Left hindlimb (tissue), 1 donor: ENCODE data around the gene ODF4.

Source experiments
- DNase-seq: peaks from one replicate; pipeline ENCODE4 v3.0.0-alpha.2; 2018

ODF4 gene

DNA sequence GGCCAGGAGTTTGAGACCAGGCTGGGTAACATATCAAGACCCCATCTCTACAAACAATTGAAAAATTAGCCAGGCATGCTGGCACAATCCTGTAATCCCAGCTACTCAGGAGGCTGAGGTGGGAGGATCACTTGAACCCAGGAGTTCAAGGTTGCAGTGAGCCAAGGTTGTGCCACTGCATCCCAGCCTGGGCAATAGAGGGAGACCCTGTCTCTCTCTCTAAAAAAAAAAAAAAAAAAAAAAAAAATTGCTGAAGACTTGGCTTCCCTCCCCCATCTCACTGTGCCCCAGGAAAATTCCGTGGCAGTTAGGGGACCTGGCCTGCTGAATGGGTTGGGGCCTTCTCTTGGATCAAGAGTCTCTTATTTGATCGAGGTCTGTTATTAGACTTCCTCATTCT, at the start of gene ODF4:
TSS of gene ODF4 (plus strand) at position 301 of the 400 bp plus-strand sequence. CDS start 212 bp downstream, outside the sequence.
- no peak for DNase-seq

GRCh38 chr17:8290043-8290442, 49.6 kb upstream of the ODF4 start:
- no peak for DNase-seq

DNA sequence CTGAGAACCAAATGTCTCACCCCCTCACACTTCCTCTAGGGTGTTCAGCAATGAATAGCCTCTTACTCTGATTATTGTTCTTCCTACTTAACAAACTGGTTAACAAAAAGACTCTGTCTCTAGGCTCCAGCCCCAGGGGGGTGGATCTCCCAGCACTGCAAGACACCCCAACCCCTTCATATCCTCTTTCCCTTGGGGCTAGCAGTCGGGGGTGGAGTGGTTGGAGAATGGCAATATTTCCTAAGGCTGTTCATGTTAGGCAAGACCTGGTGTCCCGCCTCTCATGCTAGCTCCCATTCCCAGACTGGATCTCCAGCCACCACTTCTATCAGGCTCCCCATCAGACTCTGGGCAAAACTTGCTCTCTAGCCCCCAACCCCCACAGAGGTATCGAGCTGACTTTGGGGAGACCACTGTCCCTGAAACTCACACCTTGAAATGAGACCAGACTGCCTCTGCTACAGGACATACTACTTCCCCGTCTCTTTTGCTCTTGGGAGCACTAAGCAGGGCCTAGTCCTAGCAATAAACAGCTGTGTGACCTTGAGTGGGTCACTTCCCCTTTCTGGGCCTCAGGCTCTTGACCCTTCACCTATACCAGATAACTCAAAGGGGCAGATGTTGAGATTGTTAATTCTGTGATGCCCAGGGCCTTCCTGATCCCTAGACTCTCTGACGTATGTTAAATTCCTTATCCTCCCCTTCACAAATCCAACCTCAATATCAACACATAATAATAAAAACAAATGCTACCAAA, 46.8 kb upstream of the ODF4 start:
- no peak for DNase-seq

- no peak for DNase-seq
Observed at GRCh38 chr17:8294361-8294760, 45.3 kb upstream of the ODF4 start.

DNA sequence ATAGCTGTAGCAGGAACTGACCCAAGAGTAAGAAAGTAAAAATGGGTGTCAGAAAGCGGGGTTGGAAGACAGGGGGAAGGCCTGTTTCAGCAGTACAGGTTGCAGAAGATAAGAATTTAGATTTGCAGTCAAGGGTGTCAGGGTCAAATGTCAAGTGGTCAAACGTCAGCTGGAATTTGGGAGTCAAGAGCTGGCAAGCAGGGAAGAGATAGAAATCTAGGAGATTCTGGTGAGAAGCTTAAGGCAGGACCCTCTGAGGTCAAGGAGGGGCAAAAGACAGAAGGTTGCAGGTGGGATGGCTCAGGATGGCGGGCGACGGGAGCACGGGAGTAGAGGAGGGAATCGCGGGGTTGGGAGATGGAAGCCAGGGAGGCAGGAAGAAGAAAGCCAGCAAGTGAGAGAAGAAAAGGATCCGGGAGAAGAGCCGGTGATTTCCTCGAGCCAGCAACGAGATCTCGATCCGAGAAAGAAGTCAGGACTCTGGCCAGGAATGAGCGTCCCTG, 44.8 kb upstream of the ODF4 start:
- no peak for DNase-seq

DNA sequence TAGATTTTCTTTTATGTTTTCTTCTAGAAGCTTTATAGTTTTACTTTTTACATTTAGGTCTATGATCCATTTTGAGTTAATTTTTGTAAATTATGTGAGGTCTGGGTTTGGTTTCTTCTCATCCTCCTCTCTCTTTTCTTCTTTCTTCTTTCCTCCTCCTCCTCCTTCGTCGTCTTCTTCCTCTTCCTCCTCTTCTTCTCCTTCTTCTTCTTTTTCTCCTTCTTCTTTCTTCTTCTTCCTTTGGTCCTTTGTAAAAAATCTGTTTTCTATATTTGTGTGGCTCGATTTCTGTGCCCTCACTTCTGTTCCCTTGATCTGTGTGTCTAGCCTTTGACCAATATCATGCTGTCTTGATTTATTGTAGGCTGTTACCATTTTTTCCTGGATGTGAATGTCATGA, 39.4 kb upstream of the ODF4 start:
- no peak for DNase-seq

DNA sequence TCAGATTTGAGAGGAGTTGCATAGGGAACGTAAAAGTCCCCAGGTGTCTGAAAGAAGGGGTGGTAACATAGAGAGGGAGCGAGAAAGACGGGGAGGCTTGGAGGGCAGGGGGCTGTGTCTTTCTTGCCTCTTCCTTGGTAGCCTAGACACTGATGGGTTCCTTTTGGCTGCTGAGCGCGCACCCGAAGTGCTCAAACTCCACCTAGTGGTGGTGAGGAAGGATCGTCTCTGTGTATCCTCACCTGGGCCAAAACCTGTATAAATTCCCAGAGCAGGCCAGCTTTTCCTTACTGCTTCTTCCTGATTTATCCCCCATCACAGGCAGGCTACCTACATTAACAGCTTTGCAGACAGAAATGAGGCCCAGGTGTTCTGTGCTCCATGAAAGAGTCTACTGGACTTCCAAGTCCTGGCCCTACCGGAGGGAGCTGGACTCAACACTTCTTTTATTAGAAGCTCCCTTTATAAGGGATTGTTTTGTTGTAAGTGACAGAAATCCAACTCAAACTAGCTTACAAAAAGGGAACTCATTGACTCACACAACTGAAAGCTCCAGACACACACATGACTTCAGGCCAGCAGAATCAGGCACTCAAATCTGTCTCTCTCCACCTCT, 38.9 kb upstream of the ODF4 start:
- peak; percentile 59 for DNase-seq

DNA sequence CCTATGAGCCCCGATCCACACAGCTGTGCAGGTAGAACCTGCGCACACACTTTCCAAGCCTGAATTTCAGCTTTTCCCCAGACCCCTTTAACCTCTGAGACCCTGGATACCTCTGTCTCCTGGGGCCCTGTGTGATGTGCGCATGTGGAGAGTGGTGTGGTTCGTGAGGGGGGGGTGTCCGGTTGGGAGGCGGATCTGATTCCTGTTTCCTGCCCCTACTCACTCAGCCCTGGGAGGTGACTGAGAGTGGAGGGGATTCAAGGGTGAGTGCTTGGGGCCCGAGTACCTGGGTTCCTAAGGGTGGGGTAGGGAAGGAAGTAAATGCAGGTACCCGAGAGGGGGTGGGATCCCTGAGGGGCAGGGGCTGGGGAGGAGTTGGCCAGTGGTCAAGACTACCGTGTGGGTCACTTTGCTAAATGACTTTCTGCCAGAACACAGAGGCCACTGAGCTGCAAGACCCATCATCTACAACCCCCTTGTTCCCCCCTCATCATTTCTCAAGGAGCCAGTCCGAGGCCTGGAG, 29.0 kb upstream of the ODF4 start:
- no peak for DNase-seq

GRCh38 chr17:8311131-8311790, 28.4 kb upstream of the ODF4 start:
- no peak for DNase-seq

GRCh38 chr17:8312251-8312650, 27.4 kb upstream of the ODF4 start:
- no peak for DNase-seq

GRCh38 chr17:8312726-8313600, 26.7 kb upstream of the ODF4 start:
- no peak for DNase-seq

DNA sequence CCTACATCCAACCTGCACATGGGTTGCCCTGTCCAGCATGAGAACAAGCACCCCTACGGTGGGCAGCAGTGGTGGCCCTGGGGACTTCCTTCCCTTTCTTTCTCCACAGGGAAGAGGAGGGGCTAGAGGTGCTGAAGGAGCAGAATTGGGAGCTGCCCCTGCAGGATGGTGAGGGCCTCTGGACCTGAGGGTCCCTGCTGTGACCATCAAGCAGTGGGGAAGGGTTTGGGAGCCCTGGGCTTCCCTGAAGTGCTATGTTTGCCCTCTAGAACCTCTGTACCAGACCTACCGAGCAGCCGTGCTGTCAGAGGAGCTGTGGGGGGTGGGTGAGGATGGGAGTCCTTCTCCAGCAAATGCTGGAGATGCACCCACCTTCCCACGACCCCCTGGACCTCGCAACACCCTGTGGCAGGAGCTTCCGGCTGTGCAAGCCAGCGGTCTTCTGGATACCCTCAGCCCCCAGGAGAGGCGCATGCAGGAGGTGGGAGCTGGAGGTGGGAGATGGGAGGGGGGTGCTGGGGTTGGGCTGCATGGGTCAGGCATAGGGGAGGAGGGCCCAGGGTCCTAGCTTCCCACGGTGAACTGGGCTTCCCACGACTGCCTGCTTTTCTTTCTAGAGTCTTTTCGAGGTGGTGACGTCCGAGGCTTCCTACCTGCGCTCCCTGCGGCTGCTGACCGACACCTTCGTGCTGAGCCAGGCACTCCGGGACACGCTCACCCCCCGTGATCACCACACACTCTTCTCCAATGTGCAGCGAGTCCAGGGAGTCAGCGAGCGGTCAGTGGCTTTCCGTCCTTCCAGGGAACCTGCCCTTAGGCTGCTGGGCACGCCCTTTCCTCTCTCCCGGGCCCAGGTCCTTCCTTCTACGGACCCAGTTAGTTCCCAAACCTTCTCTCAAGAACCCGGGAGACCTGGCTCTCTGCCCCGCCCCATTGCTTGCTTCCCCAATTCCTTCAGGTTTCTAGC, 24.6 kb upstream of the ODF4 start:
- no peak for DNase-seq

DNA sequence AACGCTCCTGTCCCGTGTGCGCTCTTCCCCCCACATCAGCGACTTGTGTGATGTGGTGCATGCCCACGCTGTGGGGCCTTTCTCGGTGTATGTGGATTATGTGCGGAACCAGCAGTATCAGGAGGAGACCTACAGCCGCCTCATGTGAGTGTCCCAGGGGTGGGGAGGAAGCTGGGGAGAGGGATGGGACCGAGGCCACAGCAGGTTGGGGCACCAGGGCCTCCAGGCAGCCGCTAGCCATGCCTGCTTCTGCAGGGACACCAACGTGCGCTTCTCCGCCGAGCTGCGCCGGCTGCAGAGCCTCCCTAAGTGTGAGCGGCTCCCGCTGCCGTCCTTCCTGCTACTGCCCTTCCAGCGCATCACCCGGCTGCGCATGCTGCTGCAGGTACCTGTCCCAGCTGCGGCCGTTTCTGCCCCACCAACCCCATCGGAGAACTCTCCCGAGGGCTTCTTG, 23.8 kb upstream of the ODF4 start:
- DNase-seq, result no peak

GRCh38 chr17:8318010-8318935, 21.4 kb upstream of the ODF4 start:
- DNase-seq, result no peak

DNA sequence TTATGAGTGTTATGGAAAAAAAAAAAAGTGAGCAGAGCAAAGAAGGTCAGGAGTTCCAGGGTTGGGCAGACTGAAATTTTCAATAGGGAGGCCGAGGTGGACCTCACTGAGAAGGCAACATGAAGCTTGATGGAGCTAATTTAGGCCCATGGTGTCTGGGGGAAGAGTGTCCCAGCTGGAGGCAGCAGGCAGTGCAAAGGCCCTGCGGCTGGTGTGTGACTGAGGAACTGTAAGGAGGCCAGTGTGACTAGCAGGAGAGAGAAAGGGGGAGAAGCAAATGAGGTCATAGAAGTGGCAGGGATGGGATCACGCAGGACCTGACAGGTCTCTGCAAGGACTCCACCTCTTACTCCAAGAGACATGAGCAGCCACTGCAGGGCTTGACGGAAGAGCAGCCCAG, 19.4 kb upstream of the ODF4 start:
- DNase-seq, result no peak

DNA sequence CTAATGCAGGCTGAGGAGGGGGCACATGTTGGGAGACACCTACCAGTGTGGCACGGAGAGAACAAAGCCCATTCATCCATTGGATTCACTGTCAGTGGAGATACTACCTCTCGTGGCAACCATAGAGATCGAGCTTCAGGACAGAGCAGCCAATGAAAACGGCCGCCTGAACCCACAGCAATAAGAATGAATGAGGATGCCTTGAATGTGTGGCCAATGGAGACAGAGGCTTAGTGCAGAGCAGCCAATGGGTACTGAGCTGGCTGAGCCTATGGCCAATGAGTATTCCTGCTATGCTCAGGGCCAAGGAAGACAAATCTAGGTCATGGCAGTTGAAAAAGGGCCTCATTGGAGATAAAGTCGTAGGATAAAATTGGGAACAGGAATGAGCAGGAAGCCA, 18.6 kb upstream of the ODF4 start:
- no peak for DNase-seq

GRCh38 chr17:8322061-8322460, 17.6 kb upstream of the ODF4 start:
- DNase-seq, result no peak

GRCh38 chr17:8324132-8324531, 15.5 kb upstream of the ODF4 start:
- no peak for DNase-seq

DNA sequence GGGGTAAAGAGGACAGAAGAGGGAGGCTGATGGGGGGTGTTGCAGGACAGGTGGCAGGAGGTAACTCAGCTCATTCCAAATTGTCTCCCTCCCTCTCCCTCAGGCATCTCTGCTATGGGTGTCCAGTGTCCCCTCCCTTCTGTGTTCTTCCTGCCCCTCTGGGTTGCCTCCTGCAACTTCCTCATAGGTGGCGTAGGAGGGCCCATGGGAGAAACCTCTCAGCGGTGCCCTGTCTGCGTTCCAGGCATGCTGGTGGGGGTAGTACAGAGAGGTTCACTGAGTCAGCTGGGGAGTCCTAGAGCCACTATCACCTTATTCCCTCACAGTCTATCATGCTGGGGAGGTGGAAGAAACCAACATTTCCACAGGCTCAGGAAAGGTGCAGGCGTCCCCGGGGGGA, 14.7 kb upstream of the ODF4 start:
- DNase-seq, result no peak
